PC-9 (cell line): Measurements from ENCODE around the gene PPP2R5A. TPM values are rescaled to one million over a fixed set of nuclear protein-coding genes. Genes with fewer than 3 reads are reported as not detected.
A peak's percentile ranks its signal among the peaks of the same experiment; 100 is the strongest.

ENCODE experiments used
- BruUV-seq: library from RNA; stranded (reverse); fragments of 400-500 nt; replicated peaks from 2 replicates; lab custom pipeline; 2021; lab: Mats Ljungman, UMichigan
- CTCF ChIA-PET: fragments of 300-600 bp; sonication (Branson Sonifier 250); formaldehyde crosslinking; loops from one replicate; lab custom pipeline; 2022; ENCODE audit warnings: antibody characterized with exemption; lab: Charles Lee
- POLR2A ChIA-PET: fragments of 300-600 bp; sonication (Branson Sonifier 250); formaldehyde crosslinking; loops from one replicate; lab custom pipeline; 2022; ENCODE audit warnings: antibody characterized with exemption; ENCODE audit not compliant: unreplicated experiment; lab: Charles Lee
- DNase-seq, 2 experiments: peaks; one replicate each; pipeline versions ENCODE4 v3.0.0 to v3.0.0-alpha.2; 2015 to 2022; ENCODE audit warnings: mixed read lengths in 1 of 2
- H2AFZ ChIP-seq: fragments of 200-600 bp; sonication (generic); 2 replicates; pipeline ENCODE4 v1.8.1; 2017; ENCODE audit warnings: antibody characterized with exemption
- H3F3A ChIP-seq: fragments of 200-600 bp; sonication (generic); 2 replicates; pipeline ENCODE4 v1.8.1; 2017; ENCODE audit warnings: antibody characterized with exemption, mild to moderate bottlenecking, low read depth; ENCODE audit not compliant: insufficient read depth
- H3K27ac ChIP-seq: fragments of 200-600 bp; sonication (generic); 2 replicates; pipeline ENCODE4 v1.6.1; 2016; ENCODE audit warnings: mixed run types
- H3K27me3 ChIP-seq: fragments of 200-600 bp; sonication (generic); 2 replicates; pipeline ENCODE4 v1.6.1; 2016; ENCODE audit warnings: low read depth, mixed run types; ENCODE audit not compliant: insufficient read depth
- H3K36me3 ChIP-seq: fragments of 200-600 bp; sonication (generic); 2 replicates; pipeline ENCODE4 v1.6.1; 2016; ENCODE audit warnings: low read depth, mixed run types
- H3K4me1 ChIP-seq: fragments of 200-600 bp; sonication (generic); replicated peaks from 2 replicates; pipeline ENCODE4 v1.6.1; 2016; ENCODE audit warnings: mixed run types; ENCODE audit not compliant: insufficient read depth
- H3K4me2 ChIP-seq: fragments of 200-600 bp; sonication (generic); 2 replicates; pipeline ENCODE4 v1.6.1; 2017; ENCODE audit warnings: mixed run types
- H3K4me3 ChIP-seq: fragments of 200-600 bp; sonication (generic); 2 replicates; pipeline ENCODE4 v1.6.1; 2016; ENCODE audit warnings: mixed run types
- H3K79me2 ChIP-seq: fragments of 200-600 bp; sonication (generic); 2 replicates; pipeline ENCODE4 v1.6.1; 2017; ENCODE audit warnings: low read depth, mixed run types
- H3K9me2 ChIP-seq: fragments of 200-600 bp; sonication (generic); 2 replicates; pipeline ENCODE4 v1.8.1; 2017; ENCODE audit warnings: mild to moderate bottlenecking; ENCODE audit not compliant: insufficient read depth
- H3K9me3 ChIP-seq: fragments of 200-600 bp; sonication (generic); 2 replicates; pipeline ENCODE4 v1.8.1; 2016; ENCODE audit warnings: low read depth; ENCODE audit not compliant: insufficient read depth
- H4K20me1 ChIP-seq: fragments of 200-600 bp; sonication (generic); 2 replicates; pipeline ENCODE4 v1.8.1; 2017; ENCODE audit not compliant: insufficient read depth
- CTCF ChIP-seq: fragments of 200-600 bp; sonication (generic); conservative IDR thresholded peaks from 2 replicates; pipeline ENCODE4 v1.6.1; 2017; ENCODE audit warnings: mixed run types, antibody characterized with exemption, mild to moderate bottlenecking, moderate library complexity
- EZH2 ChIP-seq: fragments of 200-600 bp; sonication (generic); IDR thresholded peaks from 2 replicates; pipeline ENCODE4 v1.8.0; 2017; ENCODE audit warnings: antibody characterized with exemption, low read depth
- intact Hi-C: fragments of 100-400 bp; cut with micrococcal nuclease; formaldehyde crosslinking; loops from one replicate; pipeline ENCODE4 v1.10.0; 2022; ENCODE audit not compliant: unreplicated experiment
- total RNA-seq: library from RNA; stranded (reverse); gene quantifications from 2 replicates; pipeline ENCODE4 v1.2.3, GENCODE V29; 2021

Gene PPP2R5A
- total RNA-seq, 1 experiment from 2014 or later: 26.7 TPM

GRCh38 chr1:212261361-212261929, 23.8 kb upstream of the PPP2R5A start:
- Histone ChIP-seq H3K36me3 (no peaks in the 10 kb centered on the region), H3K27me3 (no peaks in the 10 kb centered on the region), H3K9me3 (no peaks in the 10 kb centered on the region), H3F3A (peaks cover 19% of the 10 kb centered on the region; the same call in 1 of the 2 replicates), H2AFZ (peak overlapping the region; percentile 31; the same call in 1 of the 2 replicates), H3K79me2 (no peaks in the 10 kb centered on the region), H4K20me1 (no peaks in the 10 kb centered on the region), H3K9me2 (no peaks in the 10 kb centered on the region), H3K27ac (peak overlapping the region; percentile 75), H3K4me3 (no peak overlapping the region), H3K4me2 (peak overlapping the region; percentile 29), H3K4me1 (peaks cover 19% of the 10 kb centered on the region)
- ChIA-PET CTCF (interaction anchor here (0.9 to 2.1 kb wide), 2 partner anchors 190 to 226 kb away, joined by 4 to 6 read pairs; partner anchors contain the start of genes DTL and INTS7), POLR2A (no interaction called here)
- no TSS peak for BruUV-seq
- TF ChIP-seq CTCF (no peak; the same call in 1 of the 2 replicates), EZH2 (no peak)
- intact Hi-C loops: loop anchor here (1.0 kb wide), 1 partner anchor 24 kb away; the partner anchor contains the start of gene PPP2R5A
- DNase-seq: peak in 1 of 2 experiments; percentile 40

GRCh38 chr1:212267017-212267416, 18.2 kb upstream of the PPP2R5A start:
- no peaks in the 10 kb centered on the region for H3K27me3 ChIP-seq
- H2AFZ ChIP-seq: 0 out of 2 replicates have a peak overlapping the region, but pooled peaks have one; percentile 56
- DNase-seq: no peak
- no TSS peak for BruUV-seq
- no peaks in the 10 kb centered on the region for H3F3A ChIP-seq
- H3K36me3 ChIP-seq: no peaks in the 10 kb centered on the region
- 0 out of 2 replicates have a peak, but pooled peaks cover 4% of the 10 kb centered on the region for H3K9me2 ChIP-seq
- POLR2A ChIA-PET: no interaction called here
- H3K27ac ChIP-seq: no peak overlapping the region
- CTCF ChIA-PET: no interaction called here
- no peaks in the 10 kb centered on the region for H3K9me3 ChIP-seq
- no peaks in the 10 kb centered on the region for H3K4me1 ChIP-seq
- H4K20me1 ChIP-seq: no peaks in the 10 kb centered on the region
- intact Hi-C loops: no loop called here
- no peak for TF ChIP-seq CTCF
- TF ChIP-seq EZH2: no peak
- H3K79me2 ChIP-seq: no peaks in the 10 kb centered on the region
- H3K4me2 ChIP-seq: no peak overlapping the region
- no peak overlapping the region for H3K4me3 ChIP-seq

DNA sequence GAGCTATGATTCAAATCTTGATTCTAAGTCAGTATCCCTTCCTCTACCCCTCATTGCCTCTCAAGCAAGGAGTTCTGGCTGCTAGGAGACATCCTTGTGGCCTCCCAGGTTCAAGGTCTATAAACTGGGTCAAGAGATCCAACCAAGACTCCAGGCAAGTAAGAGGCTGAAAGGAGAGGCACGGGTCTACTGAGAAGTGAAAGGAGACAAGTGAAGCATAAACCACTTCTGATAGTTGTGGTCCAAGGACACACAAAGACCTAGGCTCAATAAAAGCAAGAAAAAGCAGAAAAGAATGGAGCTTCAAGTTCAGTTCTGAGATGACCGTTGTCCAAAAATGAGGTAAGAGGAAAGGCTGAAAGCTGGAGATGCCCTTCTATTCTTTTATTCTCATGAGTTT, 17.8 kb upstream of the PPP2R5A start:
- DNase-seq: no peak
- POLR2A ChIA-PET: no interaction called here
- no peak overlapping the region for H3K27ac ChIP-seq
- H3K9me3 ChIP-seq: no peaks in the 10 kb centered on the region
- no peaks in the 10 kb centered on the region for H3F3A ChIP-seq
- no peaks in the 10 kb centered on the region for H3K79me2 ChIP-seq
- intact Hi-C loops: no loop called here
- H3K27me3 ChIP-seq: no peaks in the 10 kb centered on the region
- H3K4me2 ChIP-seq: no peak overlapping the region
- H2AFZ ChIP-seq: 0 out of 2 replicates have a peak overlapping the region, but pooled peaks have one; percentile 56
- no peaks in the 10 kb centered on the region for H4K20me1 ChIP-seq
- CTCF ChIA-PET: no interaction called here
- H3K9me2 ChIP-seq: 0 out of 2 replicates have a peak, but pooled peaks cover 4% of the 10 kb centered on the region
- no peaks in the 10 kb centered on the region for H3K36me3 ChIP-seq
- no peaks in the 10 kb centered on the region for H3K4me1 ChIP-seq
- TF ChIP-seq CTCF: no peak
- no peak for TF ChIP-seq EZH2
- BruUV-seq: no TSS peak
- H3K4me3 ChIP-seq: no peak overlapping the region
